B cell (primary cell): ENCODE measurements around the gene NDUFAF5.

Source experiments
- CTCF ChIP-seq: fragments of 200-600 bp; IDR thresholded peaks from one replicate; pipeline ENCODE4 v1.8.0; 2022; ENCODE audit warnings: antibody characterized with exemption, mild to moderate bottlenecking
- EZH2 ChIP-seq: IDR thresholded peaks from 2 replicates; pipeline ENCODE4 v1.6.1; 2012; ENCODE audit warnings: borderline replicate concordance, low read depth, mild to moderate bottlenecking, moderate library complexity, low read length; ENCODE audit not compliant: insufficient read depth, poor library complexity, severe bottlenecking

GRCh38 chr20:13841206-13841605 lies 56.4 kb downstream of the NDUFAF5 start:
- TF ChIP-seq CTCF (no peak), EZH2 (no peak)
